SU-DHL-6 (cell line): ENCODE data around the gene CDK12.

Experiments used
- EZH2phosphoT487 ChIP-seq: fragments of 200-600 bp; sonication (generic), shearing (Covaris generic); conservative IDR thresholded peaks from 2 replicates; pipeline ENCODE4 v1.6.1; 2018; ENCODE audit warnings: mild to moderate bottlenecking, antibody characterized with exemption, low read length, moderate library complexity, mixed read lengths
- TF ChIP-seq, protein P1 (sequence below): fragments of 200-600 bp; sonication (generic); IDR thresholded peaks from one replicate; pipeline ENCODE4 v1.5.1; 2017; ENCODE audit warnings: antibody characterized with exemption, mild to moderate bottlenecking, low read length, moderate library complexity; ENCODE audit not compliant: insufficient read depth, poor library complexity, severe bottlenecking

DNA sequence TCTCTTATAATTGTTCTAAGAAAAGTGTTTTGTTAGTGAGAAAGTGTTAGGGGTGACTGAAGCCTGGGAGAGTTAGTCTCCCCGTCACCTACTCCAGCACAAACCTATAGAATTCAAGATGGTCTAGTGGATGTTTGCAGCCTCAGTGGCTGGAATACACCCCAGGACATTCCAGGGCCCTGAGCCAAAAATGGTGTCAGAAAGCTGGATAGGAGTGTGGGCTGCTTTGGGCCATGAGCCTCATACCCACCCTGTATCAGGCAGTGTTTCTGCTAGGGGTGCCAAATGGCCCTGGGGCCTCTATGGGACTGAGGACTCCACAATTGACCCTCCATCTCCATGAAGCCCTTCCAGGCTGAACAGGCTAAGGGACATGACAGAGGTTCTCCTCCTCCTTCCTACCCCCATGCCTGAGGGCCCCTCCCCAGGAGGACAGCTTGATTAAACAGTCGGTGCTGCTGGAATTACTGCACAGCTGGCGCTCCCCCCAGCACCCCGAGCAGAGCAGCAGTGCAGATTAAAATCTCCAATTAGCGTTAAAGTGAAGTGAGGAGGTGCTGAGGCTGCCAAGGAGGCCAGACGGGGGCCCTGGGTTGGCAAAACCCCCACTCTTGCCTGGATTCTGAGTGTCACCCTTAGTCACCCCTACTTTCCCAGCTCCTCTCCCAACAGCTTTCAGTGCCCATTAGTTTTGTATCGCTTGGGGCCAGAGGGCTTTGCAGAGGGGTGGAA, 87.4 kb downstream of the CDK12 start:
- TF ChIP-seq, protein P1, sequence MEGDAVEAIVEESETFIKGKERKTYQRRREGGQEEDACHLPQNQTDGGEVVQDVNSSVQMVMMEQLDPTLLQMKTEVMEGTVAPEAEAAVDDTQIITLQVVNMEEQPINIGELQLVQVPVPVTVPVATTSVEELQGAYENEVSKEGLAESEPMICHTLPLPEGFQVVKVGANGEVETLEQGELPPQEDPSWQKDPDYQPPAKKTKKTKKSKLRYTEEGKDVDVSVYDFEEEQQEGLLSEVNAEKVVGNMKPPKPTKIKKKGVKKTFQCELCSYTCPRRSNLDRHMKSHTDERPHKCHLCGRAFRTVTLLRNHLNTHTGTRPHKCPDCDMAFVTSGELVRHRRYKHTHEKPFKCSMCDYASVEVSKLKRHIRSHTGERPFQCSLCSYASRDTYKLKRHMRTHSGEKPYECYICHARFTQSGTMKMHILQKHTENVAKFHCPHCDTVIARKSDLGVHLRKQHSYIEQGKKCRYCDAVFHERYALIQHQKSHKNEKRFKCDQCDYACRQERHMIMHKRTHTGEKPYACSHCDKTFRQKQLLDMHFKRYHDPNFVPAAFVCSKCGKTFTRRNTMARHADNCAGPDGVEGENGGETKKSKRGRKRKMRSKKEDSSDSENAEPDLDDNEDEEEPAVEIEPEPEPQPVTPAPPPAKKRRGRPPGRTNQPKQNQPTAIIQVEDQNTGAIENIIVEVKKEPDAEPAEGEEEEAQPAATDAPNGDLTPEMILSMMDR = no peak
- TF ChIP-seq EZH2phosphoT487 = no peak
